Measurements from ENCODE around the gene ZCWPW2. TPM values are rescaled to one million over a fixed set of nuclear protein-coding genes. Genes with fewer than 3 reads are reported as not detected.

The ZCWPW2 gene
- total and polyA plus RNA-seq, 4 experiments from 2014 or later, result 0.59 to 1.5 (median 0.76) TPM

DNA sequence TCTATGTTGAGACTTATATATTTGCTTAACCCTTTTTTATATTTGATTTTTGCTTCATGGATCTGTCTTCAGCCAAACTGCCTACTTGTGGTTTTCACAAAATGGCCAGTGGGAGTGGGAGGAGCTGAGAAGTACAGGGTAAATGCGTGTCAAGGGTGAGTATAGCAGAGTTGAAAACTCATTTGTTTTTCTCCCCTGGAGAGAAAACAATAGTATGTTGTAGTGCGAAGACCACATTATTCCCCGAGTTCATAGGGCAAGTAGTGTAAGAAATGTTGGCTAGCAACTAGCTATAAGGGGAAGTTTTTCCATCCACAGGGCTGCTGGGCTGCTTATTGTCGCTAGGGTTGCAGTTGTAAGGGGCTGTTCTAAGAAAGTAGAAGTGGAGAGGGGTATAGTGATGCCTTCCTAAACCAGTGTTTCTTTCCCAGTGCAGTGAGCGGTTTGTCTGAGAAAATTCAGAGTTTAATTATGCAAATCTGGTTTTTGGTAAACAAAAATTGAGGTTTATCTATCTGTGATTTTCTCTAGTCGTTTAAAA lies 153.9 kb downstream of the ZCWPW2 start:
- H3K36me3 ChIP-seq (ENCODE audit: insufficient read depth, low read length), result no peaks in the 10 kb centered on the region
- H3K4me3 Mint-ChIP-seq, result no peak overlapping the region
- H3K4me3 ChIP-seq (ENCODE audit: low read length in 2 of 2), result no peak overlapping the region
- no peaks in the 10 kb centered on the region for H3K36me3 Mint-ChIP-seq
- no peak for DNase-seq
- H3K9me3 ChIP-seq (ENCODE audit: control insufficient read depth in 1 of 2, low read length in 2 of 2), result no peaks in the 10 kb centered on the region
- H3K27ac Mint-ChIP-seq, result no peak overlapping the region
- H3K9me3 Mint-ChIP-seq, result no peaks in the 10 kb centered on the region
- H3K4me1 Mint-ChIP-seq, result no peaks in the 10 kb centered on the region
- POLR2A ChIA-PET (ENCODE audit: partially characterized antibody), result no interaction called here
- no peaks in the 10 kb centered on the region for H3K27me3 ChIP-seq (ENCODE audit: insufficient read depth, low read length)
- H3K27me3 Mint-ChIP-seq, result no peaks in the 10 kb centered on the region
- intact Hi-C loops (cut with micrococcal nuclease), result no loop called here
- H3K4me1 ChIP-seq (ENCODE audit: insufficient read depth, low read length), result no peaks in the 10 kb centered on the region
- CTCF ChIA-PET (ENCODE audit: partially characterized antibody), result no interaction called here
- no peak overlapping the region for H3K27ac ChIP-seq (ENCODE audit: low read depth, low read length)

GRCh38 chr3:28504976-28505375 lies 156.5 kb downstream of the ZCWPW2 start:
- no peak for DNase-seq
- no peaks in the 10 kb centered on the region for H3K36me3 Mint-ChIP-seq
- H3K4me3 ChIP-seq (ENCODE audit: low read length in 2 of 2), result no peak overlapping the region
- H3K27me3 ChIP-seq (ENCODE audit: insufficient read depth, low read length), result no peaks in the 10 kb centered on the region
- POLR2A ChIA-PET (ENCODE audit: partially characterized antibody), result no interaction called here
- no peaks in the 10 kb centered on the region for H3K4me1 ChIP-seq (ENCODE audit: insufficient read depth, low read length)
- H3K27me3 Mint-ChIP-seq, result no peaks in the 10 kb centered on the region
- no peak overlapping the region for H3K27ac Mint-ChIP-seq
- no peaks in the 10 kb centered on the region for H3K4me1 Mint-ChIP-seq
- intact Hi-C loops (cut with micrococcal nuclease), result no loop called here
- no peak overlapping the region for H3K27ac ChIP-seq (ENCODE audit: low read depth, low read length)
- H3K4me3 Mint-ChIP-seq, result no peak overlapping the region
- H3K9me3 ChIP-seq (ENCODE audit: control insufficient read depth in 1 of 2, low read length in 2 of 2), result no peaks in the 10 kb centered on the region
- CTCF ChIA-PET (ENCODE audit: partially characterized antibody), result no interaction called here
- no peaks in the 10 kb centered on the region for H3K36me3 ChIP-seq (ENCODE audit: insufficient read depth, low read length)
- no peaks in the 10 kb centered on the region for H3K9me3 Mint-ChIP-seq

GRCh38 chr3:28521663-28522062 lies 173.1 kb downstream of the ZCWPW2 start:
- no peaks in the 10 kb centered on the region for H3K27me3 Mint-ChIP-seq
- no peaks in the 10 kb centered on the region for H3K36me3 Mint-ChIP-seq
- DNase-seq, result no peak
- no peak overlapping the region for H3K27ac Mint-ChIP-seq
- ChIA-PET CTCF (ENCODE audit: partially characterized antibody) (no interaction called here), POLR2A (ENCODE audit: partially characterized antibody) (no interaction called here)
- H3K4me1 Mint-ChIP-seq, result no peaks in the 10 kb centered on the region
- Histone ChIP-seq H3K9me3 (ENCODE audit: control insufficient read depth in 1 of 2, low read length in 2 of 2) (no peaks in the 10 kb centered on the region), H3K36me3 (ENCODE audit: insufficient read depth, low read length) (no peaks in the 10 kb centered on the region), H3K27me3 (ENCODE audit: insufficient read depth, low read length) (no peaks in the 10 kb centered on the region), H3K27ac (ENCODE audit: low read depth, low read length) (no peak overlapping the region), H3K4me3 (ENCODE audit: low read length in 2 of 2) (no peak overlapping the region), H3K4me1 (ENCODE audit: insufficient read depth, low read length) (no peaks in the 10 kb centered on the region)
- intact Hi-C loops (cut with micrococcal nuclease), result no loop called here
- no peak overlapping the region for H3K4me3 Mint-ChIP-seq
- peaks cover 0 to 4% (median 0%) of the 10 kb centered on the region in 8 donors for H3K9me3 Mint-ChIP-seq

DNA sequence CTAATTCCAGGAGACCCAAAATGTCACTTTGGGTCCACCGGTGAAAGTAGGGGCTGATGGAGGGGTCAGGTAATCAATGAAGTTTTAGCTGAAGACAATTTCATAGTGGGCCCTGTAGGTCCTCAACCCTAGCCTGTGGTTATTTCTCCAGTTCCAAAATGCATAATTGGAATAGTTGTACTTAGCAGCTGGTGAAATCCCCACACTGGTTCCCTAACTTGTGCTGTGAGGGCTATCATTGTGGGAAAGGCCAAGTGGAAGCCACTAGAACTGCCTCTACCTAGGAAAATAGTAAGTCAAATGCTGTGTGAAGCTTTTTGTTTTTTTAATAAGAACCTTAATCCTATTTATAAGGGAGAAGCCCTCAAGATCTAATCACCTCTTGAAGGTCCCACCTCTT lies 193.8 kb downstream of the ZCWPW2 start:
- Histone ChIP-seq H3K27ac (ENCODE audit: low read depth, low read length) (no peak overlapping the region), H3K27me3 (ENCODE audit: insufficient read depth, low read length) (no peaks in the 10 kb centered on the region), H3K4me3 (ENCODE audit: low read length in 2 of 2) (no peak overlapping the region), H3K9me3 (ENCODE audit: control insufficient read depth in 1 of 2, low read length in 2 of 2) (no peaks in the 10 kb centered on the region), H3K36me3 (ENCODE audit: insufficient read depth, low read length) (no peaks in the 10 kb centered on the region), H3K4me1 (ENCODE audit: insufficient read depth, low read length) (no peaks in the 10 kb centered on the region)
- POLR2A ChIA-PET (ENCODE audit: partially characterized antibody), result no interaction called here
- Mint-ChIP-seq H3K27me3 (no peaks in the 10 kb centered on the region), H3K36me3 (no peaks in the 10 kb centered on the region), H3K9me3 (peaks cover 4 to 42% (median 18%) of the 10 kb centered on the region in 8 donors), H3K4me3 (no peak overlapping the region), H3K27ac (no peak overlapping the region), H3K4me1 (no peaks in the 10 kb centered on the region)
- CTCF ChIA-PET (ENCODE audit: partially characterized antibody), result no interaction called here
- intact Hi-C loops (cut with micrococcal nuclease), result no loop called here
- no peak for DNase-seq

DNA sequence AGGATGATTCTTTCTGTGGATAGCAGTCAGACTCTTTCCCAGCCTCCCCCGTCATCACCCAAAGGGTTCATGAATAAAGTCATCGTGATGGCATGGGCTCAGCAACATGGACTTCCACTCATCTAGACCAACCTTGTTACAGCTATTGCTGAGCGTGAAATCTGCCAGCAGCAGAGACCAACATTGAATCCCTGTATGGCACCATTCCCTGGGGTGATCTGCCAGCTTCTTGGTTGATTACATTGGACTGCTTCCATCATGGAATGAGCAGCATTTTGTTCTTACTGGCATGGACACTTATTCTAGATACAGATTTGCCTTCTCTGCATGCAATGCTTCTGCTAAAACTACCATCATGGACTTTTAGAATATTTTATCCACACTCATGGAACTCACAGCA lies 195.7 kb downstream of the ZCWPW2 start:
- no peaks in the 10 kb centered on the region for H3K9me3 ChIP-seq (ENCODE audit: control insufficient read depth in 1 of 2, low read length in 2 of 2)
- H3K9me3 Mint-ChIP-seq, result peaks cover 4 to 42% (median 18%) of the 10 kb centered on the region in 8 donors
- H3K27me3 ChIP-seq (ENCODE audit: insufficient read depth, low read length), result no peaks in the 10 kb centered on the region
- H3K4me1 Mint-ChIP-seq, result no peaks in the 10 kb centered on the region
- H3K36me3 ChIP-seq (ENCODE audit: insufficient read depth, low read length), result no peaks in the 10 kb centered on the region
- H3K4me3 Mint-ChIP-seq, result no peak overlapping the region
- intact Hi-C loops (cut with micrococcal nuclease), result no loop called here
- no peaks in the 10 kb centered on the region for H3K36me3 Mint-ChIP-seq
- H3K27me3 Mint-ChIP-seq, result no peaks in the 10 kb centered on the region
- ChIA-PET CTCF (ENCODE audit: partially characterized antibody) (no interaction called here), POLR2A (ENCODE audit: partially characterized antibody) (no interaction called here)
- H3K4me1 ChIP-seq (ENCODE audit: insufficient read depth, low read length), result no peaks in the 10 kb centered on the region
- H3K4me3 ChIP-seq (ENCODE audit: low read length in 2 of 2), result no peak overlapping the region
- H3K27ac Mint-ChIP-seq, result no peak overlapping the region
- no peak for DNase-seq
- H3K27ac ChIP-seq (ENCODE audit: low read depth, low read length), result no peak overlapping the region

DNA sequence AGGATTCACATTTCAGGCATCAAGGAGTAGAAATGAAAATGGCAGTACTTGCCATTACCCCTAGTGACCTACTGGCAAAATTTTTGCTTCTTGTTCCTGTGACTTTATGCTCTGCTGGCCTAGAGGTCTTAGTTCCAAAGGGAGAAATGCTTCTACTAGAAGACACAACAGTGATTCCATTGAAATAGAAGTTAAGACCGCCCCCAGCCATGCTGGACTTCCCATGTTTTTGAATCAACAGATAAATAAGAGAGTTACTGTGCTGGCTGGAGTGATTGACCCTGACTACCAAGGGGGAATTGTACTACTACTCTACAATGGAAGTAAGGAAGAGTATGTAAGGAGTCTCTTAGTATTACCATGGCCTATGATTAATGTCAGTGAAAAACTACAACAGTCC lies 196.3 kb downstream of the ZCWPW2 start:
- no peak for DNase-seq
- no peaks in the 10 kb centered on the region for H3K36me3 Mint-ChIP-seq
- Histone ChIP-seq H3K27ac (ENCODE audit: low read depth, low read length) (no peak overlapping the region), H3K4me3 (ENCODE audit: low read length in 2 of 2) (no peak overlapping the region), H3K4me1 (ENCODE audit: insufficient read depth, low read length) (no peaks in the 10 kb centered on the region), H3K36me3 (ENCODE audit: insufficient read depth, low read length) (no peaks in the 10 kb centered on the region), H3K9me3 (ENCODE audit: control insufficient read depth in 1 of 2, low read length in 2 of 2) (no peaks in the 10 kb centered on the region), H3K27me3 (ENCODE audit: insufficient read depth, low read length) (no peaks in the 10 kb centered on the region)
- no peak overlapping the region for H3K4me3 Mint-ChIP-seq
- ChIA-PET CTCF (ENCODE audit: partially characterized antibody) (no interaction called here), POLR2A (ENCODE audit: partially characterized antibody) (no interaction called here)
- H3K27me3 Mint-ChIP-seq, result no peaks in the 10 kb centered on the region
- no peaks in the 10 kb centered on the region for H3K4me1 Mint-ChIP-seq
- intact Hi-C loops (cut with micrococcal nuclease), result no loop called here
- H3K9me3 Mint-ChIP-seq, result peaks cover 4 to 37% (median 16%) of the 10 kb centered on the region in 8 donors
- H3K27ac Mint-ChIP-seq, result no peak overlapping the region

DNA sequence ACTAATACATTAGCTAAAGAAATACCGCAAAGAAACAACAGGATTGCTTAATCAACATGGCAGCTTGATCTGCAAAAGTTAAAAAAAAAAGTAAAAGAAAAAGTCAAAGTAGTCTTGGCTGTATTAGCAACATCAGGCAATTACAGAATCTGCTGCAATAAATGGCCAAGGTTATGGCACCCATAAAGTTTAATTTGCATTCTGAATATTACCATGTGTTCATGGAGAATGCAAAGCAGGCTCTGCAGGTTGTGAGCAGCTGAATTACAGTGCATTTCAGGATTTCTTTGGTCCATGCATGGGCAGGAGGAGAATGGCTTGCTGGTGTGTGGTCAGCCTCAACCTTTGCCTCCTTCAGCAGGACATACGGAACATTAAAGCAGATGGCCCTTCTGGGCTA lies 199.2 kb downstream of the ZCWPW2 start:
- Histone ChIP-seq H3K4me3 (ENCODE audit: low read length in 2 of 2) (no peak overlapping the region), H3K9me3 (ENCODE audit: control insufficient read depth in 1 of 2, low read length in 2 of 2) (no peaks in the 10 kb centered on the region), H3K27ac (ENCODE audit: low read depth, low read length) (no peak overlapping the region), H3K36me3 (ENCODE audit: insufficient read depth, low read length) (no peaks in the 10 kb centered on the region), H3K27me3 (ENCODE audit: insufficient read depth, low read length) (no peaks in the 10 kb centered on the region), H3K4me1 (ENCODE audit: insufficient read depth, low read length) (no peaks in the 10 kb centered on the region)
- ChIA-PET CTCF (ENCODE audit: partially characterized antibody) (no interaction called here), POLR2A (ENCODE audit: partially characterized antibody) (no interaction called here)
- Mint-ChIP-seq H3K4me1 (no peaks in the 10 kb centered on the region), H3K4me3 (no peak overlapping the region), H3K9me3 (peaks cover 0 to 15% (median 4%) of the 10 kb centered on the region in 8 donors), H3K27ac (no peak overlapping the region), H3K27me3 (no peaks in the 10 kb centered on the region), H3K36me3 (no peaks in the 10 kb centered on the region)
- intact Hi-C loops (cut with micrococcal nuclease), result no loop called here
- DNase-seq, result no peak

DNA sequence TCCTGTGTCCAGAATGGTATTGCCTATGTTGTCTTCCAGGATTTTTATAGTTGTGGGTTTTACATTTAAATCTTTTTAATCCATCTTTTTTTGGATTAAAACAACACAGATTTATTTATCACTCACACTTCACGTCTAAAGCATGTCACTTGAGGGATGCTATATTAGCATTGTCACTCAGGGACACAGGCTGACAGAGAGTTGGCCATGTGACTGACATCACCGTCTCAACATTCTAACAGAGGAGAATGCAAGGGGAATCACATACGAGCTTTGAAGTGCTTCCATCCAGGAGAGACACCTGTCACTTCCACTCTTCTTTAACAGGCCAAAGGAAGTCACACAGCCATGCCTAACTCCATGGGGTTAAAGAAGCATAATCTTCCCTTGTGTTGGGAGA lies 204.7 kb downstream of the ZCWPW2 start:
- Mint-ChIP-seq H3K9me3 (peaks cover 0 to 4% (median 0%) of the 10 kb centered on the region in 8 donors), H3K4me3 (no peak overlapping the region), H3K27ac (no peak overlapping the region), H3K4me1 (no peaks in the 10 kb centered on the region), H3K36me3 (no peaks in the 10 kb centered on the region), H3K27me3 (no peaks in the 10 kb centered on the region)
- intact Hi-C loops (cut with micrococcal nuclease), result no loop called here
- ChIA-PET CTCF (ENCODE audit: partially characterized antibody) (no interaction called here), POLR2A (ENCODE audit: partially characterized antibody) (no interaction called here)
- Histone ChIP-seq H3K4me1 (ENCODE audit: insufficient read depth, low read length) (no peaks in the 10 kb centered on the region), H3K4me3 (ENCODE audit: low read length in 2 of 2) (no peak overlapping the region), H3K9me3 (ENCODE audit: control insufficient read depth in 1 of 2, low read length in 2 of 2) (no peaks in the 10 kb centered on the region), H3K27me3 (ENCODE audit: insufficient read depth, low read length) (no peaks in the 10 kb centered on the region), H3K27ac (ENCODE audit: low read depth, low read length) (no peak overlapping the region), H3K36me3 (ENCODE audit: insufficient read depth, low read length) (no peaks in the 10 kb centered on the region)
- DNase-seq, result no peak

Data from CD4-positive, alpha-beta memory T cell (primary cell).